NOMO-1 (cell line): ENCODE measurements around the gene SCAANT1.
A peak's percentile ranks its signal among the peaks of the same experiment; 100 is the strongest.

Experiments used
- DNase-seq, 2 experiments: peaks; one replicate each; lab custom pipeline; 2025; ENCODE audit not compliant: unreplicated experiment in 2 of 2; lab: John Stamatoyannopoulos, UW

SCAANT1 gene

DNA sequence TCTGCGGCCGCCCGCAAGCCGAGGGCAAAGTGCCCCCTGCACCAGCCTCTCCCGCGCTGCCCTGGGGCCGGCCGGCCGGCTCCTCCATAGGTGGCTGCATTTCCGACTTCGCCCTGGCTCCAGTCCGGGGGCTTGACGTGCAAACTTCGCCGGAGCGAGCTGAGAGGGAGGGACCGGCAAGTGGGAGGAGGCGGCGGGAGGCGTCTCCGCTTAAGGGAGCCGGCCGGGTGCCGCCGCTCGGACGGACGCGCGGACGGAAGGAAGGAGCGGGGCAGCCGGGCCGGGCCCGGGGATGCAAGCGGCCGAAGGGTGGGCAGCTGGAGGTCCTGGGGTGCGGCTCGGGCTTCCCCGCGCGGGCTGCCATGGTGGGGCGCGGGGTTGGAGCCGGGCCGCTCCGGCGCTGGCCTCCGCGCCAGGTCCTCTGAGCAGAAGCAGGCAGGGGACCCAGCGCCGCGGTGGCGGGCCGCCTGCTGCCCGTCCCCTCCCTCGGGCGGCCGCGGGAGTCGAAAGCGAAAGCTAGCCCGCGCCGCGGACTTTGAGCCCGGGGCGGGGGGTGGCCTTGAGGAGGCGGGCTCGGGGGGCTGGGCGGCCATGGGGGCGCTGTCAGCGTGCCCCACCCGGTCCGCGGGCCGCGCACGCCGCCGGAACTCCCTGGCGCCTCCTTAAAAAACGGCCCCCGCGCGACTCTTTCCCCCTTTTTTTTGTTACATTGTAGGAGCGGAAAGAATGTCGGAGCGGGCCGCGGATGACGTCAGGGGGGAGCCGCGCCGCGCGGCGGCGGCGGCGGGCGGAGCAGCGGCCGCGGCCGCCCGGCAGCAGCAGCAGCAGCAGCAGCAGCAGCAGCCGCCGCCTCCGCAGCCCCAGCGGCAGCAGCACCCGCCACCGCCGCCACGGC lies at the start of gene SCAANT1:
SCAANT1 (minus strand) TSS at position 511 of the 895 bp plus-strand sequence.
- peak; percentile 74 to 81 for DNase-seq

DNA sequence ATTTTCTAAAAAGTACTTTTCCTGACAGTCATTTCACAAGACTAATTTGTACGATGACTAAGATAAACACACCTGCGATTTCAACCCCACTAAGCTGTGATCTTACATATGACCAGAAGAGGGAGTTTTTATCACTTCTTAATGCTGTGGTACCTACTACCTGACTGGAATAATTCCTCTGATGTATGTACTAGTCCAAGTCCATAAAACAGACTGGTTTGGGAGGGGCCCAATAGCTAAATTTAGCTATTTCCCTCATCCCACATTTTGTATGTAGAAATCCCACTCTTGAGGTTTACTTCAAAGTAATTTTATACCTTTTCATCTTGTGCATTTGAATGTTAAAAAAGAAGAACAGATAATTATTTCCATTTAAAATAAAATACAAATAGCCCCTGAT lies 49.7 kb upstream of the SCAANT1 start:
- peak in 1 of 2 experiments; percentile 6 for DNase-seq

DNA sequence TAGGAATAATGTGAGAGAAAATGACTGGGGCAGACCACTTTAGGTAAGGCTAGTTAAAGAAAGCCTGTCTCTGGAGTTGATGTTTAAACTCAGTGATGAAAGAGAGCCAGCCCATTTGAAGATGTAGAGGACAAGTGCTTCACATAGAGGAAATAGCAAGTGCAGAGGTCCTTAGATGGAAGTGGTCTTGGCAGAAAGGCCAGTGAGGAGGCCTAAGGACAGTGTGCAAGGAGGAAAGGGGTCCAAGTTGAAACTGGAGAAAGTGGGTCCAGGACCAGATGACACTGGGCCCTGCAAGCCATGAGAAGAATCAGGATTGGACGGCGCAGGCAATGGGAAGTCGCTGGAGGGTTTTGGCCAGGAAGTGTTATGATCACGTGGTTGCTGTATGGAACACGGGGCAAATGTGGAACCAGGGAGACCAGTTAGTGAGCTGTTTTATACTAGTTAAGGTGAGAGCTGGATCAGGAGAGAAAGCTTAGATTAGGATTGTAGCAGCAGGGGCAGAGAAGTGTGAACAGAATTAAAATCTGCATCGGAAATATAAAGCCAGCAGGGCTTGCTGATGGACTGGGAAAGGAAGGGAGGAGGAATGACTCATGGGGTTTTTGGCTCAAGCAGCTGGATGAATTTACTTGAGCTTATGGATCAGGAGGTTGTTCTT lies 48.0 kb upstream of the SCAANT1 start:
- DNase-seq, result peak in 1 of 2 experiments; percentile 35

DNA sequence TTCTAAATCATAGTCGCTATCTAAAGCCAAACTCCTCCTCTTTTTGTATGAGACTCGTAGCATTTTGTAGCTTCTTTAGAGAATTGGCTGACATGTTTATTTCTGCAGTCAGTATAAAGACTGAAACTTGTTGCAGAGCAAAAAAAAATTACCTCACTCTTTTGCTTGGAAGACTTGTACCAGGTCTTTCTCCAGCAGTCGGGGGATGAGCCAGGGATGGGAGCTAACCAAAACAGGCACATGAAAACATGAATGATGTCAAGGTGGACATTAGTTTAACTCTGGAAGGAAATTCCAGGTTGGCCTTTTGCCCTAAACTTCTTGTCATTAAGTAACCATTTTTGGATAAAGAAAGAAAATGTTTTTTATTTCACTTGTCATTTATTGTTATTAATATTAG lies 47.0 kb upstream of the SCAANT1 start:
- DNase-seq, result no peak

DNA sequence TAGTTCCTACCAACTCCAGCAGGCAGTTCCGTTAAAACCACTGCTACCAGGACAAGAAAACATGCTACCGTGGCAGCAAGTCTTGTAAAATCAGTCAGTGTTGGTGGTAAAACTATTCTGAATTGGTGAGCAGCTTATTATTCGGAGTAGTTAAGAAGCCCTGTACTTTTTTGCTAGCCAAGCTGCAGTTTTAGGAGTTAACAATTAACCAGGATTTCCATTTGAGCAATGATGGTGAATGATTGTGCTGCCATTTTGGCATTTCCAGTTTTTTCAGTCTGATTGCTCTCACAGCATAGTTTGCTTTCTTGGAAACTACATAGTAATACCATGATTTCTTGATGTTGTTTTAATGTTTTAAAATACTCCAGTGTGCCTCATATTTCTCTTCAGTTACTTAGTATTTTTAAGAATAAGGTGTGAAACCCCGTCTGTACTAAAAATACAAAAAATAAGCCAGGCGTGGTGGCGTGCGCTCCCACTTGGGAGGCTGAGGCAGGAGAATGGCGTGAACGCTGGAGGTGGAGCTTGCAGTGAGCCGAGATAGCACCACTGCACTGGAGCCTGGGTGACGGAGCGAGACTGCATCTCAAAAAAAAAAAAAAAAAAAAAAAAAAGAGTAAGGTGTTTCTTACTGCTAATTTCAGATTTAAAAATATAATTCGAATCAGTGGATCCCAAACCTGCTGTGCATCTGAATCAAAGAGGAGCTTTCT lies 43.8 kb upstream of the SCAANT1 start:
- no peak for DNase-seq

DNA sequence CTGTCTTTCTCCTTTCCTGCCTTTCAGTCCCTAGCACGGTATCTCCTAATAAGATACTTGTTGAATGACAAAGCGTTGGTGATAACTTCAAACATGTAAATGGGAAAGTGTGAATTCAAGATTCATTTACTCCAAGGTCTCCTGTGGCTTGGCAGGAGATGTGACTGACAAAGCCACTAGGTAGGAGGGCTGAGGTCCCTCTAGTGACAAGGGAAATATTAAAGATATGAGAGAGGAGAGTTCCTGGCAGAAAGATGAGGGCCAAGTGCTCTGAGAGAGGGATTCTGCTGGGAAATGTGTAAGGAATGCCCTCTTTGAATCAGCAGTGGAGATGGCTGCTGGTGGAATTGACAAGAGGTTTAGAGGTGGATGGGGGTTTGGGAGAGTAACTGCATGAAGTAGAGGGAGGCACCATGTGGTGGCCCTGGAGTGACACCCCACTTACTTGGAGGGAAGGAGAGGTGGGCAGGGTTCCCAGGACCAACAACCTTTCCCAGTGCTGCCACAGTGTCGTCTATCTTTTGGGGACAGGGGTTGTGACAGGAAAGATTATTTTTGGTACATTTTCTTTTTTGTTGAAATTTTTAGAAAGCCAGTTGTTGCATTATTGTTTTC lies 43.0 kb upstream of the SCAANT1 start:
- DNase-seq, result no peak

DNA sequence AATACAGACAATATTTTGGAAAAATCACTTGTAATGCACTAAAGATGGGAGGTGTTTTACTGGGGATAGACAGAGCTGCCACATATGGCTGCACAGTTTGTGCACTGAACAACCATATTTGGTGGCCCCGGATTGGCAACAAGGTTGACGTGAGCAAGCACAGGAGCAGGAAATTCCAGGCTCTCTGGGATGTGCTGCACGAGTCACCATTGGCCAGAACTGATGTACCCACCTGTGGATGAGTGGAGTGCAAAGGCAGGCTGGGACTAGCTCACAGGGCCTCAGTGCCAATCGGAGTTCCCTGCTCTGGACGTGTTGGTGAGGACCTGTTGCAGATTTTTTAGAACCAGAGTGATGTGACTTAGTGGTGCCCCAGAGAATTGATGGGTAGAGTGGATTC lies 42.0 kb upstream of the SCAANT1 start:
- no peak for DNase-seq

DNA sequence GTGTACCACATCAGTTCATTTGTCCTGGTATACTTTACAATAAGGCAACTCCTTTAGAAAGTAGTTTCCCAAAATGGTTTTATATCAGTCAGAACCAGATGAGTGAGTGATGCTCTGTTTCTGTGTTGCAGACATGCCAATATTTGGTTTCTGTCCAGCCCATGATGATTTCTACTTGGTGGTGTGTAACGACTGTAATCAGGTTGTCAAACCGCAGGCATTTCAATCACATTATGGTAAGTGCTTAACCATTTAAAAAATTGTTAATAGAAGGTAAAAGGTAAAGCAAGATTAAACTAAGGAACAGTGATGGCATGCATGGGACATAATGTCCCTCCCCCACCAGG lies 40.0 kb upstream of the SCAANT1 start:
- DNase-seq, result no peak

DNA sequence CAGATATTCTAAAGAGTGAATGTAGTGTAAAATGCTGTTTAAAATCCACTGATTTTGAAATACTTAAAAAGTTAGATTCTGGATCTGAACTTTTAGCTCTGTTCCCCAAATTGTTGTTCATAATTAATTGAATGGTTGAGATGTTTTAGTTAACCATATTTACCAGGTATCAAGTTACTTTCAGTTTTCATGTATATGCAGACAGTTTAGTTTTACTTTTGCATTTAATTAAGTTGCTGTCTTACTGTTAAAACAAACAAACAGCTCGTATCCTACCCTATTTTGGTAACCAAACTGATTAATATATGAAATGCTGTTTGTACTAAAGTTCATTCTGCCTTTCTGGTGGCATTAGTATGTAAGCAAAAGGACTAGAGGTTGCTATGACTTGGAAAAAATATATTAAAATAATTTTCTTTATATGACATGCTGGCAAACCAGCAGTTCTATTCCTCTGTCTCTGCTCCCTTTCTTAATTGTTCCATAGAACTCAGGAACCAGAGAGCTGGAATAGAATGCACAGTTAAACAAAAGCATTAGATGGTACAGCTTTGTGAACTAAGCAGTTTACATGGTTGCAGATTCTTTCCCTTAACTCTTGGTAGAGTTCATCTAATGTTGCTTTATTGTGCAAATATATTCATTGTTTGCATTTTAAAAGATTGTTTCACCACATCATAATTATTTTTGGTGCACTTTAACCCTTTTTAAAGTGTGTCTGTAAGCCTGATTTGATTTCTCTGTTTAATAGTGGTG lies 39.5 kb upstream of the SCAANT1 start:
- DNase-seq, result no peak

DNA sequence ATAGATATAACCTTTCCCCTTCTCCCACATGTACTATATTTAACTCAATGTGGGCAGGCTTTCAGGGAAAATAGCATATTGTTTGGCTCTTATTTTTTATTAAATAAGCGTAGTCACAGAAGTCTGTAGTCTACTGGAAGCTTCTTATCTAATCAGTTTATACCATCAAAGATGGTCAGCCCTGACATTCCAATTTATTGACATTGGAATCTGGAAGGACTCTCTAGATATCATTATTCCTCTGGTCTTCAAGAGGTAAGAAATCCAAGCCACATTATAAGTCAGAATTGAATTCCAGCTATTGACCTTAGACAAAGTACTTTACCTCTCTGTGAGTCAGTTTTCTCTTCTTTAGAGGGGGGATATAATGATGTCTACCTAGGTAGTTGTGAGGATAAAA lies 38.5 kb upstream of the SCAANT1 start:
- no peak for DNase-seq

DNA sequence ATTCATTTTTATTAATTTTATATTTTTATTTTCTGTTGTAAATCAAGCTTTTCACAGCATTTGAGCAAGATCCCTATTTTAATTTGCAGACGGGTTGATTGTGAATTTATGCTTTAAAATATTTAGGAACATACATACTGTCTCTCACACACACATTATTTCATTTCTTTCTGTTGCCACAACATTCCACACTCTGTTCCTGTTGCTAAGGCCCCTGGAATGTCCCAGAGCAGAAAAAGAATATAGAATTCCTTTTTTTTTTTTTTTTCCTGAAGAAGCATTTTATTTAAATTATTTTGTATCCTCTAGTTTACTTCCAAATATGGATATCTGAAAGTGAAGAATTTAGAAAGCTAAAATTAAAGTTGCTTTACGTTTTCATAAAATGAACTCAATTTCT lies 36.8 kb upstream of the SCAANT1 start:
- DNase-seq, result no peak

DNA sequence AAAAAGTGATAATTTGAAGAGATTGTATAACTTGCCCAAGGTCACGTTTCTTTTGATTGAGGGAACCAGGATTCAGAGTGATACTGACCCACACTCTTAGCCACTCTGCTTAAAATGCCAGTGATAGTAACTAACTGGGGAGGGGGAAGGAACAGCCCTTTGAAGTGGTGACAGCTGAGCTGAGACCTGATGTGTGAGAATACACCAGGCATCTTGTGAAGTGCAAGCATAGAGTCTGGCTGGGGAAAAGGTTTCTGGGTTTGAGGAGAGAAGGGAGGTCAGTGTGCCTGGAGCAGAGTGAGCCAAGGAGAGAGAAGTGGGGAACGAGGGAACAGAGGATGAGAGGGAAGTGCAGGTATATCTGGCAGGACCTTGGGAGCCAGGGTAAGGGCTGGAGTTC lies 35.4 kb upstream of the SCAANT1 start:
- no peak for DNase-seq

DNA sequence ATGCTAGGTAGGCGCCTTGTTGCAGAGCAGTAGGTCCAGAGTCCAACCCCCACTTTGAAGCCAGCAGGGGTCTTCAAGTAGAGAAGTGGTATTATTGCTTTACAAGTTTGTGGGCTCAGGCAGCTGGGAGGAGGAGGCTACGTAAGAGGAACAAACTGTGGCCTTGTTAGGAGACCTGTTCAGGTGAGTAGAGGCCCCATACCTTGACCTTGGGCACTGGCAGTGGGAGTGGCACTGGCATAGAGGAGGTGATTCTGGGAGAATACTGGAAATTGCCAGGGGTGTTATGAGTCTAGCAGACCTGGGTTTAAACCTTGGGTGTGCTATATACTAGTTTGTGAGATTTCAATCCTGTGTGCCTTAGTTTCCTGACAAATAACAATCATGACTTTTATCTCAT lies 34.6 kb upstream of the SCAANT1 start:
- no peak for DNase-seq

DNA sequence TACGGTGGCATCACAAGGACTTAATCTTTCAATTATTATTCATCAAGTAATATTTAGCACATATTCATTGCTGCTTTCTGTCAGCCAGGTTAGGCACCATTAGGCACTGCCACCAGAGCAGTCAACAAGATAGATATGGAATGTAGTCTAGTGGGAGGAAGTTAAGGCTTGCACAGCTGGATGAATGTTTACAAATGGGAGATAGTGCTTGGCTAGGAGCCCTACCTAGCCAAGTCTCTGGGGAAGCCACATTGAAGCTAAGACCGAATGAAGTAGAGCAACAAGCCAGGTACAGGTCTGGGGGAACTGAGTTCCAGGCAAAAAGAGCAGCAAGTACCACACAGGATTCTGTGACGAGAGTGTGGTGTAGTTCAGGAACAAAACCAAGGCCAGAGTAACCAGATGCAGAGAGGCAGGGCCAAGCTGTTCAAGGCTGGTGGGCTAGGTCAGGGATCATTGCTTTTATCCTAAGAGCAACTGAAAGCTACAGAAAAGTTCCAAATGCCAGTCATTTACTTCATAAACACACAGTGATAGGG lies 33.4 kb upstream of the SCAANT1 start:
- DNase-seq, result no peak

DNA sequence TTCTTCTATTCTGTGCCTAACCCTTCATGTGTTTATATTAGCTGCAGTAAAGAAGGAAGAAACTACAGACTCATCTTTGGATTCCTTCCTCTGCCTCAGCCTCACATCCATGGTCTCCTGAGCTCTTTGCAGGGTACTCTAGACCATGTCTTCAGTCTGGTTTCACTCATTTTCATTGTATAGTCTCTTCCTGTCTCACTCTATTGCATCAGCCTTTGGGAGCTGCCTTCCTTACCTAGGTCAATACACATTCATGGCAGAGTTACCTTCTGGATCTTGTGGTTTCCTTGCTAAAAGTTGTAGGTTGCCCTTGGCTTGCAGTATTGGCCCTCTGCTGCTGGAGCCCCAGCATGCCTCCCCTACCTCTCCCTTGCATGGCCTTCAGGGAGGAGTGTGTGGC lies 31.5 kb upstream of the SCAANT1 start:
- no peak for DNase-seq

DNA sequence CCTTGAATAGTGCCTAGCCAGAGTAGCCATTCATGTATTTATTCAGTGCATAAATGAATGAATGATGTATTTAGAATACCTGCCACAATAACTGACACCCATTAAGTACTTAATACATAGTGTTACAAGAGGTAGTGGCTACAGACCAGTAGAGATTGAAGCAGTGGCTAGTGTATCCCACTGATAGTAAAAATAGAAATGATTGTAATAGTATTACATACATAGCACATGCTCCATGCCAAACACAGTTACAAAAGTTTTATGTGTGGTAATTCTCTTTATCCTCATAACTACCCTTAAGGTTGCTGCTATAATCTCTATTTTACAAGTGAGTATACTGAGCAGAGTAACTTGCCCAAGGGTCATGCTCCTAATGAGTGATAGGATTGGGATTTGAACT lies 30.3 kb upstream of the SCAANT1 start:
- DNase-seq, result no peak

DNA sequence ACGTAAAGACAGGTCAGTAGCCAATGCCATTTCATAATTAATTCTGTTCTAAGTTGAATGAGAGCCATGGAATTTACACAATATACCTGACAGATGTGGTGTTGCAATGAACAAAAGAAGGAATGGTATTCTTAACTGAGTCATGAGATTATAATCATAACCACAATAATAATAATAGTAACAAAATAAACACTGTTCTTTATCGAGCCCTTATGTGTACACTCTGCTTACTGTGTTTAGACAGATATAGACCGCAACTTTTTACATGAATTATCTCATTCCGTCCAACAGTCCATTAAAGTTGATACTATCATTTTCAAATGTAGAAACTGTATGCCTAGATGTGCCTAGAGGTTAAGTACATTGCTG lies 28.2 kb upstream of the SCAANT1 start:
- no peak for DNase-seq

DNA sequence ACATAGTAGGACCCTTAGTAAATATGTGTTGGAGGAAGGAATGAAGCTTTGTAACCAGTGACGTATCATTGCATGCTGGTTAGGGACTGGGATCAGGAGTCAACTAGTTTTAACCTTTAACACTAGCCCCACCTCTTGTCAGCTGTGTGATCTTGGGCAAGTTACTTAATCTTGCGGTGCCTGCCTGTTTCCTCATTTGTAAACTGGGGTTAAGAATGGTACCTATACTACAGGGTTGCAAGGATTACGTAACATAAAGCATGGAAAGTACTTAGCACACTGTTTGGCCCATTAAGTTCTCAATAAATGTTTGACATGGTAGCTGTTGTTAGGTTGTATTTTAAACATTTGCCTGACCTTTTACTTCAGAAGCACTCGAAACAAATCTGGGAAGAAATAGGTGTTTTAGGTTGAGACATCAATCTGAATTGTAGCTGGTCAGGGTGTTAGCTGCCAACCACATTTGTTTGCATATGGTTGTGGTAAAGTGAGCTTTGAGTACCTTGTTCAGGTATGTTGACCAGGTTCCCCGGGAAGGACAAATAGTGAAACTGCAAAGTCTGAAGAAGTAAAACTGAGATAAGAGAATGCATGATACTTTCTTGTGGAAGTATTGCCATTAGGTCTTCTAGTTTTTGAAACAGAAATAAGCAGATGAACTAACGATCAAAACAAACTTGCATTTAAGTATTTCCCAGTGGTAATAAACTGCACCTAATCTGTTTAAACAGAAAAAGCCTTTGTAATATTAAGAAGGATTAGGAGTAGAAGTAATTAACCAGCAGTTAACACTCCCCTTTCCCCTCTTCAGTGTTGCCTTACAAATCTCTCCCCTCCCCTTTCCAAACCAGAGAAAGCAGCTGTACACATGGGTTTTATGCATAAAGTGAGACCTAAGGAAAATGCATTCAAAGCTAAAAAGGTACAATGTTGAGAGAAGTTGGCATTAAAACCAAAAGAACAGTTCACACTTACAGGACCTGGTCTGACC lies 25.8 kb upstream of the SCAANT1 start:
- DNase-seq, result peak; percentile 85 to 92

DNA sequence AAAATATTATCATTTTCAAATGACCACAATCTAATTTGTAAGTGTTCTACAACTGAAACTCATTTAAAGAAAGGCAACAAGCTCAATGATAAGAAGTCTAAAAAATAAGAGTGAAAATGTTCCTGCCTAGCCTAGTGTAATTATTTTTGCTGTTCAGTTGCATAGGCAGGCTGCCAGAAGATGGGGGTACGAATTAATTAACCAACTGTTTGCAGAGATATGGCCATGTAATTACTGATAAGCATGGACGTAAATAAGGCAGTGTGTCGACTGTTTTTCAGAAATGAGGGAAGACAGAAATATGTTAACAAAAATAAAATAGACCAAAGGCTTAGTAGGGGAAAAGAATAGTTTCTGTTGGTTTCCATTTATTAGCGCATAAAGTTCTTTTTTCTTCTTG lies 24.7 kb upstream of the SCAANT1 start:
- DNase-seq, result no peak
